DOHH2 (cell line): ENCODE measurements around the gene MBD6.

Source experiments
- H3F3A ChIP-seq: fragments of 200-600 bp; sonication (generic), shearing (Covaris generic); 2 replicates; pipeline ENCODE4 v1.6.0; 2016; ENCODE audit warnings: antibody characterized with exemption, mild to moderate bottlenecking; ENCODE audit not compliant: control insufficient read depth, insufficient read depth
- H3K27ac ChIP-seq: fragments of 200-600 bp; sonication (generic); 2 replicates; pipeline ENCODE4 v1.5.1; 2014; ENCODE audit warnings: low read depth, mild to moderate bottlenecking, low read length, moderate library complexity
- H3K27me3 ChIP-seq: fragments of 200-600 bp; sonication (generic); 2 replicates; pipeline ENCODE4 v1.6.1; 2014; ENCODE audit warnings: mild to moderate bottlenecking, low read length, mixed read lengths; ENCODE audit not compliant: control insufficient read depth
- H3K36me3 ChIP-seq: fragments of 200-600 bp; sonication (generic); 2 replicates; pipeline ENCODE4 v1.6.1; 2014; ENCODE audit warnings: mild to moderate bottlenecking, low read length, moderate library complexity, mixed read lengths; ENCODE audit not compliant: control insufficient read depth
- H3K4me1 ChIP-seq: fragments of 200-600 bp; sonication (generic); 2 replicates; pipeline ENCODE4 v1.6.1; 2014; ENCODE audit warnings: mild to moderate bottlenecking, low read length, mixed read lengths; ENCODE audit not compliant: control insufficient read depth
- H3K4me2 ChIP-seq: fragments of 200-600 bp; sonication (generic); 2 replicates; pipeline ENCODE4 v1.6.0; 2014; ENCODE audit warnings: mild to moderate bottlenecking, low read length, moderate library complexity
- H3K4me3 ChIP-seq: fragments of 200-600 bp; sonication (generic); 2 replicates; pipeline ENCODE4 v1.5.1; 2014; ENCODE audit warnings: mild to moderate bottlenecking, low read length, mixed read lengths
- H3K79me2 ChIP-seq: fragments of 200-600 bp; sonication (generic); 2 replicates; pipeline ENCODE4 v1.6.1; 2014; ENCODE audit warnings: mild to moderate bottlenecking, low read length, mixed read lengths; ENCODE audit not compliant: control insufficient read depth
- H3K9me2 ChIP-seq: fragments of 200-600 bp; sonication (generic); replicated peaks from 2 replicates; pipeline ENCODE4 v1.6.1; 2014; ENCODE audit warnings: mild to moderate bottlenecking, low read length, mixed read lengths; ENCODE audit not compliant: control insufficient read depth
- H3K9me3 ChIP-seq: fragments of 200-600 bp; sonication (generic); 2 replicates; pipeline ENCODE4 v1.6.1; 2014; ENCODE audit warnings: antibody characterized with exemption, low read length, mixed read lengths; ENCODE audit not compliant: control insufficient read depth, insufficient read depth
- H4K20me1 ChIP-seq: fragments of 200-600 bp; sonication (generic); 2 replicates; pipeline ENCODE4 v1.6.0; 2014; ENCODE audit warnings: low read depth, mild to moderate bottlenecking, antibody characterized with exemption, low read length, moderate library complexity; ENCODE audit not compliant: control insufficient read depth, insufficient read depth
- EZH2phosphoT487 ChIP-seq: fragments of 200-600 bp; sonication (generic); IDR thresholded peaks from 2 replicates; pipeline ENCODE4 v1.6.1; 2017; ENCODE audit warnings: borderline replicate concordance, mild to moderate bottlenecking, antibody characterized with exemption, low read length, moderate library complexity, mixed read lengths
- TF ChIP-seq, protein P1 (sequence below): fragments of 200-600 bp; sonication (generic); IDR thresholded peaks from one replicate; pipeline ENCODE4 v1.5.1; 2014; ENCODE audit warnings: antibody characterized with exemption, mild to moderate bottlenecking, low read depth, low read length; ENCODE audit not compliant: poor library complexity, severe bottlenecking

MBD6 gene

DNA sequence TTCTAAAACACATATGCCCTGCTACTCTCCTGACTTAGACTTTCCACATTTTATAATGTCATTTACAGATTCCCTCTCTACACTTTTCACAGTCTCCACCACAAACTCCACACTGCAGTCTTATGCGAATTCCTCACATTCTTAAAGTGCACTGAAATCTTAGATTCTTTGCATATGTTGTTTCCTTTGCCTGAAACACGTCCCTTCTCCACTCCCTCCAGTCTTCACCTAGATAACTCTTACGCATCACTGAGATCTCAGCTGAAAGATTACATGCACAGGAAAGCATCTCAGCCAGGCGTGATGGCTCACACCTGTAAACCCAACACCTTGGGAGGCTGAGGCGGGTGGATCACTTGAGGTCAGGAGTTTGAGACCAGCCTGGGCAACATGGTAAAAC lies 39.2 kb upstream of the MBD6 start:
- peak overlapping the region; percentile 35 for H3K4me2 ChIP-seq
- TF ChIP-seq EZH2phosphoT487: no peak
- TF ChIP-seq, protein P1, sequence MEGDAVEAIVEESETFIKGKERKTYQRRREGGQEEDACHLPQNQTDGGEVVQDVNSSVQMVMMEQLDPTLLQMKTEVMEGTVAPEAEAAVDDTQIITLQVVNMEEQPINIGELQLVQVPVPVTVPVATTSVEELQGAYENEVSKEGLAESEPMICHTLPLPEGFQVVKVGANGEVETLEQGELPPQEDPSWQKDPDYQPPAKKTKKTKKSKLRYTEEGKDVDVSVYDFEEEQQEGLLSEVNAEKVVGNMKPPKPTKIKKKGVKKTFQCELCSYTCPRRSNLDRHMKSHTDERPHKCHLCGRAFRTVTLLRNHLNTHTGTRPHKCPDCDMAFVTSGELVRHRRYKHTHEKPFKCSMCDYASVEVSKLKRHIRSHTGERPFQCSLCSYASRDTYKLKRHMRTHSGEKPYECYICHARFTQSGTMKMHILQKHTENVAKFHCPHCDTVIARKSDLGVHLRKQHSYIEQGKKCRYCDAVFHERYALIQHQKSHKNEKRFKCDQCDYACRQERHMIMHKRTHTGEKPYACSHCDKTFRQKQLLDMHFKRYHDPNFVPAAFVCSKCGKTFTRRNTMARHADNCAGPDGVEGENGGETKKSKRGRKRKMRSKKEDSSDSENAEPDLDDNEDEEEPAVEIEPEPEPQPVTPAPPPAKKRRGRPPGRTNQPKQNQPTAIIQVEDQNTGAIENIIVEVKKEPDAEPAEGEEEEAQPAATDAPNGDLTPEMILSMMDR: no peak

GRCh38 chr12:57485695-57486094 lies 36.9 kb upstream of the MBD6 start:
- Histone ChIP-seq H3K79me2 (peaks cover 28% of the 10 kb centered on the region), H4K20me1 (no peaks in the 10 kb centered on the region), H3F3A (peaks cover 5% of the 10 kb centered on the region; the same call in 1 of the 2 replicates), H3K27ac (no peak overlapping the region), H3K4me1 (peaks cover 37% of the 10 kb centered on the region), H3K4me2 (no peak overlapping the region), H3K36me3 (peaks cover 28% of the 10 kb centered on the region), H3K27me3 (no peaks in the 10 kb centered on the region), H3K4me3 (no peak overlapping the region), H3K9me2 (no peaks in the 10 kb centered on the region), H3K9me3 (no peaks in the 10 kb centered on the region)
- TF ChIP-seq EZH2phosphoT487: no peak
- TF ChIP-seq, protein P1: no peak

More for the DNA sequence above, 39.2 kb upstream of the MBD6 start:
- Histone ChIP-seq H3K9me2 (no peaks in the 10 kb centered on the region), H3K79me2 (peaks cover 10% of the 10 kb centered on the region), H3F3A (peaks cover 20% of the 10 kb centered on the region), H3K4me1 (peaks cover 47% of the 10 kb centered on the region), H3K27ac (0 out of 2 replicates have a peak overlapping the region, but pooled peaks have one; percentile 3), H3K36me3 (peaks cover 6% of the 10 kb centered on the region), H4K20me1 (no peaks in the 10 kb centered on the region), H3K4me3 (no peak overlapping the region), H3K9me3 (no peaks in the 10 kb centered on the region), H3K27me3 (no peaks in the 10 kb centered on the region)

GRCh38 chr12:57487055-57487596 lies 35.5 kb upstream of the MBD6 start:
- H4K20me1 ChIP-seq: no peaks in the 10 kb centered on the region
- TF ChIP-seq, protein P1: no peak
- no peak for TF ChIP-seq EZH2phosphoT487
- H3F3A ChIP-seq: 0 out of 2 replicates have a peak, but pooled peaks cover 2% of the 10 kb centered on the region
- peaks cover 30% of the 10 kb centered on the region for H3K4me1 ChIP-seq
- H3K4me2 ChIP-seq: peak overlapping the region; percentile 44
- peak overlapping the region; percentile 87 for H3K4me3 ChIP-seq
- no peaks in the 10 kb centered on the region for H3K9me2 ChIP-seq
- H3K36me3 ChIP-seq: peaks cover 41% of the 10 kb centered on the region
- no peaks in the 10 kb centered on the region for H3K27me3 ChIP-seq
- H3K9me3 ChIP-seq: no peaks in the 10 kb centered on the region
- H3K79me2 ChIP-seq: peaks cover 37% of the 10 kb centered on the region
- no peak overlapping the region for H3K27ac ChIP-seq
